GM12891 (cell line): ENCODE measurements around the gene CCNK.

Source experiments
- PAX5 ChIP-seq: IDR thresholded peaks from 2 replicates; pipeline ENCODE4 v1.6.1; 2011; ENCODE audit warnings: low read length, moderate library complexity, mild to moderate bottlenecking; ENCODE audit not compliant: insufficient read depth, severe bottlenecking
- POLR2A ChIP-seq: IDR thresholded peaks from 2 replicates; pipeline ENCODE4 v1.6.1; 2011; ENCODE audit warnings: low read depth, low read length, control low read depth
- POLR2AphosphoS5 ChIP-seq: IDR thresholded peaks from 2 replicates; pipeline ENCODE4 v1.6.1; 2011; ENCODE audit warnings: low read depth, low read length, control low read depth
- POU2F2 ChIP-seq: IDR thresholded peaks from 2 replicates; pipeline ENCODE4 v1.6.1; 2011; ENCODE audit warnings: low read depth, mild to moderate bottlenecking, control low read depth, low read length, moderate library complexity
- SPI1 ChIP-seq: IDR thresholded peaks from 2 replicates; pipeline ENCODE4 v1.6.1; 2011; ENCODE audit warnings: low read depth, low read length, control low read depth
- TAF1 ChIP-seq: IDR thresholded peaks from 2 replicates; pipeline ENCODE4 v1.6.1; 2011; ENCODE audit warnings: low read depth, low read length, control low read depth

DNA sequence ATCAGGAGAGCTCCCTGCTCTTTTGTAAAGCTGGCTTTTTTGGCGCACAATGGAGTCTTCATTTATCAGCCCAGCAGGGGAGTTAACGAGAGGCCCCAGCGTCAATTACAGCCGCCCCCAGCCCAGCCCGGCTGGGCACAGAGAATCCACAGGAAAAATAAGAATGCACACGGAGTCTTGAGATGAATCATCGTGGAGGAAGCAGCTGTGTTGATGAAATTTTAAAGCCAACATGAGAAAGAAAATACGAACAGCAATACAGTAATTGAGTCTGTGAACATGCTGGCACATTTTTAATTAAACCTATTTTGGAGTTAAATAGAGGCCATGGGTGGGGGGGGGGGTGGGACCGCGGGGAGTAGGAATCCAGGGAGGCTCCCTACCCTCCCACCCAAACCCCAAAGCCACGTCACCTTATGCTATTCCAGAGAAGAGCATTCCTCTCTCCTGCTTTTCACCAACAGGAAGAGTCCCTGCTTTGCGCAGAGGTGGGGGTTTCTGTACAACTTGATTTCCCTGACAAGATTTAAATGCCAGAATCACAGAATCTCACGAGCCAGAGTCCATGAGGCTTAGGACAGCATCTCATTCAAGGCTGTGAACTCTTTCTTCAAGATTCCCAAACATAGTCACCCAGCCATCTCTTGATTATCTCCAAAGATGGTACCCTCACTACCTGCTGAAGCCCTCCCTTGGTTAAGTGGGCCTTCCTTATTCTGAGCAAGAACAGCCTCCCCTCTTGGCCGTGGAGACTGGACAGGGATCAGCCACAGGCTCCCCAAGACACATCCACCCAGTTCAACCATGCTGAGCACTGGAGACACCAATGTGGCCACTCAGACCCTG, 50.3 kb downstream of the CCNK start:
- TF ChIP-seq POLR2A (no peak), POLR2AphosphoS5 (no peak), TAF1 (no peak), POU2F2 (no peak), SPI1 (no peak), PAX5 (no peak)
